ENCODE data around the gene TAF11L2.
"Not testable (repeated sequence)": the region's sequence is repeated elsewhere in the genome, so short reads cannot be mapped to it uniquely, and the experiment has no call there.

GRCh38 chr5:17486464-17487173 lies 11.4 kb upstream of the TAF11L2 start:
- not testable (repeated sequence) for TF ChIP-seq EZH2phosphoT487 (IDR thresholded peaks at IDR 0.05; ENCODE audit: borderline replicate concordance); CTCF (conservative IDR thresholded peaks at IDR 0.05; ENCODE audit: low read length)
